Activated naive CD8-positive, alpha-beta T cell (primary cell): Measurements from ENCODE around the gene ALOX15.
"Not testable (repeated sequence)": the region's sequence is repeated elsewhere in the genome, so short reads cannot be mapped to it uniquely, and the experiment has no call there.

Experiments
- H3K27ac Mint-ChIP-seq: one replicate; pipeline ENCODE4 v1.8.0; 2021; ENCODE audit warnings: mixed read lengths
- H3K27me3 Mint-ChIP-seq: one replicate; pipeline ENCODE4 v1.8.0; 2021; ENCODE audit warnings: mixed read lengths
- H3K36me3 Mint-ChIP-seq: one replicate; pipeline ENCODE4 v1.8.0; 2021; ENCODE audit warnings: mixed read lengths
- H3K4me1 Mint-ChIP-seq: one replicate; pipeline ENCODE4 v1.8.0; 2021; ENCODE audit warnings: low read depth, mixed read lengths
- H3K4me3 Mint-ChIP-seq: one replicate; pipeline ENCODE4 v1.8.0; 2021; ENCODE audit warnings: mild to moderate bottlenecking, mixed read lengths
- H3K9me3 Mint-ChIP-seq: one replicate; pipeline ENCODE4 v1.8.0; 2021; ENCODE audit warnings: low read depth, mixed read lengths

ALOX15 gene, protein sequence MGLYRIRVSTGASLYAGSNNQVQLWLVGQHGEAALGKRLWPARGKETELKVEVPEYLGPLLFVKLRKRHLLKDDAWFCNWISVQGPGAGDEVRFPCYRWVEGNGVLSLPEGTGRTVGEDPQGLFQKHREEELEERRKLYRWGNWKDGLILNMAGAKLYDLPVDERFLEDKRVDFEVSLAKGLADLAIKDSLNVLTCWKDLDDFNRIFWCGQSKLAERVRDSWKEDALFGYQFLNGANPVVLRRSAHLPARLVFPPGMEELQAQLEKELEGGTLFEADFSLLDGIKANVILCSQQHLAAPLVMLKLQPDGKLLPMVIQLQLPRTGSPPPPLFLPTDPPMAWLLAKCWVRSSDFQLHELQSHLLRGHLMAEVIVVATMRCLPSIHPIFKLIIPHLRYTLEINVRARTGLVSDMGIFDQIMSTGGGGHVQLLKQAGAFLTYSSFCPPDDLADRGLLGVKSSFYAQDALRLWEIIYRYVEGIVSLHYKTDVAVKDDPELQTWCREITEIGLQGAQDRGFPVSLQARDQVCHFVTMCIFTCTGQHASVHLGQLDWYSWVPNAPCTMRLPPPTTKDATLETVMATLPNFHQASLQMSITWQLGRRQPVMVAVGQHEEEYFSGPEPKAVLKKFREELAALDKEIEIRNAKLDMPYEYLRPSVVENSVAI

DNA sequence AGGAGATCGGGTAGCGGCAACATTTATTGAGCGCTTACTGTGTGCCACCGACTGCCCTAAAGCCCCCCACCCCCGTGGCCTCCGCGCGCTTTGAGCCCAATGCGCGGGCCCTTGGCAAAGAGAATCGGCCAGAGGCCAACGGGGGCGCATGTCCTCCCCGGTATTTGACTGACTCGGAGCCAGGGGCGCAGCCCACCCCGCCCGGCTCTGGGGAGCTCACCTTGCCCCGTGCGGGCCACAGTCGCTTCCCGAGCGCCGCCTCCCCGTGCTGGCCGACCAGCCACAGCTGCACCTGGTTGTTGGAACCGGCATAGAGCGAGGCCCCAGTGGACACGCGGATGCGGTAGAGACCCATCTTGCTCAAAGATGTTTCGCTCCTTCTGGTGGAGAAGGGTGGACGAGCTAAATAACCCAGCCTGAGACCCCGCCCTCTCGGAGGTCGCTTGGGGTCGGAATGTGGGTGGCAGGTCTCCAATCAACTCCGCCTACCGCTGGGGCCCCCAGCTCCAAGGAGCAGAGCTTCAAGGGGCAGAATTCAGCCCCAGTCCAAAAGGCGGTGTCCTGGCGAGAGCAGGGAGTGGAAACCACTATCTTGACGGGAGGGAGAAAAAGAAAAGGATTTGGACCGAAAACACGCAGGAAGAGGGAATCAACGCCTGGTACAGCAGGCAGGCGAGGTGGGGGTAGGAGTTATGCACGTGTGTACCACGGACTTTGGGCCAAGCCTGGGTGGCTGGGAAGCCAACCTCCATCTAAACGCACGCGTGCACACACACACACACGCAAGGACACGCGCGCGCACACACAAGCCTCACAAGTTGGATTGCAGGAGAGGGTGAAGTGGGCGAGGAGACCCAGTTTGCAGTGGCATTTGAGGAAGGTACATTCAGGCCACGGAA, at the start of gene ALOX15:
Gene ALOX15, minus strand, starts transcription at position 382 of the 899 bp plus-strand sequence. Its CDS starts 27 bp downstream, at position 355.
- H3K36me3 Mint-ChIP-seq, result no peaks in the 10 kb centered on the region
- no peak within 1 kb of the TSS for H3K27ac Mint-ChIP-seq
- no peaks in the 10 kb centered on the region for H3K9me3 Mint-ChIP-seq
- H3K4me3 Mint-ChIP-seq, result peak within 1 kb of the TSS; percentile 38
- peaks cover 14% of the 10 kb centered on the region for H3K4me1 Mint-ChIP-seq
- peaks cover 42% of the 10 kb centered on the region for H3K27me3 Mint-ChIP-seq

DNA sequence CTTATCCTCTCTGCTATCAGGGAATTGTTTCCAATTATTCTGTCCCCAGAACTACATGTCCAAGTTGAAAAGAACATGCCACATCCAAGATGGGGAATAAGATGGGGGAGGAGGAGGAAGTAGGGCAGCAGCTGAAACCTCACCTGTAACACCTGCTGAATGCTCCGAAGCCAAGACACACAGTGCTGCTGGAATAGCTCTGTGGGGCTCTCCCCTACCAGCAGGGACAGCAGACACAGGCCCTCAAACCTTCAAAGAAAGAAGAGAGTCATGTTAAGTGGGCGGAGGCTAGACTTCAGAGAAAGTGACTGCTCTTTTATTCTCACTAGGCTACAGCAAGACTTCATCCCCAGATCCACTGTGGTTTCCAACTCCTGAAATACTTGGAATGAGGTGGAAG, 49.3 kb upstream of the ALOX15 start:
- no peaks in the 10 kb centered on the region for H3K27me3 Mint-ChIP-seq

GRCh38 chr17:4689872-4690271, 48.4 kb upstream of the ALOX15 start:
- H3K27me3 Mint-ChIP-seq, H3K9me3 Mint-ChIP-seq, H3K4me3 Mint-ChIP-seq, H3K27ac Mint-ChIP-seq: not testable (repeated sequence)
- H3K36me3 Mint-ChIP-seq, result peaks cover 21% of the 10 kb centered on the region
- H3K4me1 Mint-ChIP-seq, result peaks cover 44% of the 10 kb centered on the region

More for the DNA sequence above, 49.3 kb upstream of the ALOX15 start:
- Mint-ChIP-seq H3K4me3 (no peak overlapping the region), H3K36me3 (peaks cover 17% of the 10 kb centered on the region), H3K4me1 (peaks cover 44% of the 10 kb centered on the region), H3K27ac (peak overlapping the region; percentile 17), H3K9me3 (no peaks in the 10 kb centered on the region)

- not testable (repeated sequence) for H3K27ac Mint-ChIP-seq, H3K4me3 Mint-ChIP-seq, H3K9me3 Mint-ChIP-seq, H3K27me3 Mint-ChIP-seq
- Mint-ChIP-seq H3K4me1 (peaks cover 15% of the 10 kb centered on the region), H3K36me3 (peaks cover 23% of the 10 kb centered on the region)
These were observed 42.3 kb upstream of the ALOX15 start for GRCh38 chr17:4683739-4684138.

GRCh38 chr17:4679658-4680057, 38.2 kb upstream of the ALOX15 start:
- Mint-ChIP-seq H3K4me1 (peaks cover 5% of the 10 kb centered on the region), H3K36me3 (peaks cover 8% of the 10 kb centered on the region), H3K4me3 (no peak overlapping the region), H3K9me3 (no peaks in the 10 kb centered on the region), H3K27ac (no peak overlapping the region), H3K27me3 (no peaks in the 10 kb centered on the region)

DNA sequence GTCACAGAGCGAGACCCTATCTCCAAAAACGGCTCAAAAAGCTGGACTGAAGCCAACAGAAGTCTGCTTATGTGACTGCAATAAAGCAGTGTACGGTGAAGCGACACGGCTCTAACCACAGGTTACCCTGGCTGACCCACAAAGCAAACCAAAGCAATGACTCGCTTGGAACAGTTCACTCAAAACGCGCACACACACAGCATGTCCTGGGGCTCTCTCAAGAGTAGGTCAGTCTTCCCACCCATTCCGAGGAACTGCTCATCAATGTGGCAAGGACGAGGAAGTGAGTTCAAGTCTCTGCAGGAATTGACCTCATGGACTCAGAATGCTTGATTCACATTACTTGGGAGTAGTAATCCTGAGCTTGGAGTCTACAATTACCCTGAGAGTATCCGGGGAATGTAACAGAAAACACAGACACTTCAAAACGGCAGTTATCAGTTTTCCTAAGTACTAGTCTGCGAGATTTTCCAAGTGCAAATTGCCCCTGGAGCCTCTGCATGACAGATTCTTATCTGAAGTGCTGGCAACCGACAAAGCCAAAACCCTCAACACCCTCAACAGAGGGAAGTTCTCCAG, 37.1 kb upstream of the ALOX15 start:
- Mint-ChIP-seq H3K27ac (no peak overlapping the region), H3K4me3 (no peak overlapping the region), H3K36me3 (peaks cover 8% of the 10 kb centered on the region), H3K27me3 (no peaks in the 10 kb centered on the region), H3K9me3 (no peaks in the 10 kb centered on the region), H3K4me1 (peaks cover 5% of the 10 kb centered on the region)

GRCh38 chr17:4676791-4677190, 35.3 kb upstream of the ALOX15 start:
- H3K4me1 Mint-ChIP-seq, result peaks cover 5% of the 10 kb centered on the region
- no peaks in the 10 kb centered on the region for H3K27me3 Mint-ChIP-seq
- H3K4me3 Mint-ChIP-seq, result no peak overlapping the region
- H3K27ac Mint-ChIP-seq, result no peak overlapping the region
- H3K36me3 Mint-ChIP-seq, result peaks cover 4% of the 10 kb centered on the region
- no peaks in the 10 kb centered on the region for H3K9me3 Mint-ChIP-seq

DNA sequence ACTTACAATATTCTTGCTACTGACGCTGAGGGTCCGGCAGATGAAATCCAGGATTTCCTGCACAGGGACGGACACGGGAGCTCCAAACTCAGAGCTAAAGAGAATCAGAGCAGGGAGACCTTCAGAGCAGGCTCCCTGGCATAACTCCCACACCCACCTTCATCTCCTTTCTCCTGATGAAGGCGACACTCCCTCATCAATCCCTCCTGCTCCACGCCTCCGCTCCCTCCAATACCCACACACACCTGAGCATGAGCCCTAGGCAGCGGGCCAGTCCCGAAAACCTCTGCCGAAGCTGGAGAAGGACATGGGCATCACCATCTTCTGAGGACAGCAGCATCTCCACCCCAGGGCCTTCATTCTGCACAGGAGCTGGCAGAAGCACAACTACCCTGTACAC, 34.3 kb upstream of the ALOX15 start:
- Mint-ChIP-seq H3K36me3 (peaks cover 4% of the 10 kb centered on the region), H3K4me1 (peaks cover 5% of the 10 kb centered on the region), H3K9me3 (no peaks in the 10 kb centered on the region), H3K27me3 (no peaks in the 10 kb centered on the region), H3K27ac (no peak overlapping the region), H3K4me3 (no peak overlapping the region)

GRCh38 chr17:4674685-4674998, 33.2 kb upstream of the ALOX15 start:
- H3K27ac Mint-ChIP-seq, result no peak overlapping the region
- H3K36me3 Mint-ChIP-seq, result no peaks in the 10 kb centered on the region
- no peaks in the 10 kb centered on the region for H3K9me3 Mint-ChIP-seq
- peaks cover 5% of the 10 kb centered on the region for H3K4me1 Mint-ChIP-seq
- H3K4me3 Mint-ChIP-seq, result no peak overlapping the region
- H3K27me3 Mint-ChIP-seq, result no peaks in the 10 kb centered on the region

DNA sequence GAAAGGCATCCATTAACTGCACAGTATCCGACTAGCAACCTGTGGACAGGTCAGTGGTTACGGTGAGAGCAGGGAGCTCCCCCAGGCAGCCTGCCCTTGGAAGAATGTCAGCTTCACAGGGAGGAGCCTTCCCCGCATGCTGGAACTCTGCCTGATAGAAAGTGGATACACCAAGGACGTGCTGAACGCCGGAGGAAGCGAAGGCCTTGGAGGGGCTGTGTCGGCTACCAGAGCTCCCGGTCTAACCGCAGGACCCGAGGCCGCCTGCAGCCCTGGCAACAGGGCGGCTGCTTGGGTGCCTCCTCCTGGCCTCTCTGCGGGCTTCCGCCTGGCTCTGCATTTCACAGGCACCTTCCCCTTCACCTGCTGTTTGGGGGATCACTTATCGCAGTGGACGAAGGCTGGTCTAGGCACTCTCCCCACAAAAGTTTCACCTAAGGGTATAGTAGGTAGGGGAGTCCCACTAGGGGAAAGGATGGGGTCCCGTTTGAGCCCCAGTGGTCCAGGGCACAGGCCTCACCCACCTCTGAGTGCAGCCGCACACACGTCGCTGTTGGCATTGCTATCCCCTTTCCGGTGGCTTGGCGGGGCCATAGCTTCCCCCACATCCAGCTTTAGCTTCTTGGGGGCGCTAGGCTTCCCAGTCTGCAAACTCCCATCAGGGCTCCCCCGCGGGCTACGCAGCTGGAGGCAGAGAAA, 32.7 kb upstream of the ALOX15 start:
- Mint-ChIP-seq H3K27me3 (no peaks in the 10 kb centered on the region), H3K4me3 (no peak overlapping the region), H3K27ac (no peak overlapping the region), H3K9me3 (no peaks in the 10 kb centered on the region), H3K4me1 (peaks cover 4% of the 10 kb centered on the region), H3K36me3 (no peaks in the 10 kb centered on the region)

- no peaks in the 10 kb centered on the region for H3K9me3 Mint-ChIP-seq
- no peaks in the 10 kb centered on the region for H3K36me3 Mint-ChIP-seq
- H3K4me3 Mint-ChIP-seq, result no peak overlapping the region
- no peaks in the 10 kb centered on the region for H3K27me3 Mint-ChIP-seq
- no peak overlapping the region for H3K27ac Mint-ChIP-seq
- H3K4me1 Mint-ChIP-seq, result no peaks in the 10 kb centered on the region
These were observed 31.7 kb upstream of the ALOX15 start for GRCh38 chr17:4673169-4673568.

- H3K4me3 Mint-ChIP-seq, result no peak overlapping the region
- H3K36me3 Mint-ChIP-seq, result no peaks in the 10 kb centered on the region
- H3K9me3 Mint-ChIP-seq, result no peaks in the 10 kb centered on the region
- no peak overlapping the region for H3K27ac Mint-ChIP-seq
- H3K4me1 Mint-ChIP-seq, result no peaks in the 10 kb centered on the region
- no peaks in the 10 kb centered on the region for H3K27me3 Mint-ChIP-seq
These were observed 31.3 kb upstream of the ALOX15 start for GRCh38 chr17:4672751-4673150.

DNA sequence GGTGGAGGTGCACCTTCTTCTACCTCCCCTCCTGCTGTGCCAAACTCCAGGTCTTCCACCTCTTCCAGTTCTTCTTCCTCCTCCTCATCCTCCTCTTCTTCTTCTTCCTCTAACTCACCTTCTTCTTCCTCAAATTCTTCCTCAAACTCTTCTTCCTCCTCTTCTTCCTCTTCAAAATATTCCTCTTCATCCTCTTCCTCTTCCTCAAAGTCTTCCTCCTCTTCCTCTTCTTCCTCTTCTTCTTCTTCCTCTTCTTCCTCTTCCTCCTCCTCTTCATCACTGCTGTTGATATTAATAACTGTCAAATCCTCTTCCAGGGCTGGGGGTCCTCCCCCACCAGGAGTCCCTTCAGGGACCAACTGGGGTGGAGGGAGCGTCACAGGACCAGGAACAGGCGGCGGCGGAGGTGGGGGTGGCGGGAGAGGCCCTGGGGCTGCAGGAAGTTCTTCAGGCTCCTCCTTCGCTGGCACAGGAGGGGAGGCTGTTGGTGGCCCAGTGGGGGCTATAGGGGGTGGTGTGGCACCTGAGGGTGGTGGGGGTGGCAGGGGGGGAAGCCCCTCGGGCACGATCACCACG, 30.7 kb upstream of the ALOX15 start:
- Mint-ChIP-seq H3K27me3 (no peaks in the 10 kb centered on the region), H3K4me3 (no peak overlapping the region), H3K27ac (no peak overlapping the region), H3K36me3 (no peaks in the 10 kb centered on the region), H3K4me1 (no peaks in the 10 kb centered on the region), H3K9me3 (no peaks in the 10 kb centered on the region)

DNA sequence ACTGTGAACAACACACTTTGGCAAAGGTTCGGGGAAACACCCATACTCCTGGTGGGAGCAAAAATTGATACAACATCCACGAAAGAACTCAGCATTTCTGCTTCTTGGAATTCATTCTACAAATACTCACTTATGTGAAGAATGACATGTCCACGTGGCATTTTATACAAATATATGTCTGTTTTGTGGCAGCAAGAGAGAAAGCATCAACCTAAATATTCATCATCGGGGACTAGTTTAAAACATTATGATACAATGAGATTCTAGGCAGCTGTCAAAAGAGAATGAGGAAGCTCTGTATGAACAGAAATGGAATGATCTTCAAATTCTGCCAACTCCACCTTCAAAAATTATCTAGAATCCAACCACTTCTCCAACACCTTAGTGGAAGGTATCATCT, 25.7 kb upstream of the ALOX15 start:
- H3K9me3 Mint-ChIP-seq, result no peaks in the 10 kb centered on the region

More for the DNA sequence above, 25.7 kb upstream of the ALOX15 start:
- H3K27ac Mint-ChIP-seq, result no peak overlapping the region
- no peaks in the 10 kb centered on the region for H3K27me3 Mint-ChIP-seq
- H3K4me1 Mint-ChIP-seq, result no peaks in the 10 kb centered on the region
- no peak overlapping the region for H3K4me3 Mint-ChIP-seq
- H3K36me3 Mint-ChIP-seq, result no peaks in the 10 kb centered on the region
